Measurements from ENCODE around the gene DCLK2.

DNA sequence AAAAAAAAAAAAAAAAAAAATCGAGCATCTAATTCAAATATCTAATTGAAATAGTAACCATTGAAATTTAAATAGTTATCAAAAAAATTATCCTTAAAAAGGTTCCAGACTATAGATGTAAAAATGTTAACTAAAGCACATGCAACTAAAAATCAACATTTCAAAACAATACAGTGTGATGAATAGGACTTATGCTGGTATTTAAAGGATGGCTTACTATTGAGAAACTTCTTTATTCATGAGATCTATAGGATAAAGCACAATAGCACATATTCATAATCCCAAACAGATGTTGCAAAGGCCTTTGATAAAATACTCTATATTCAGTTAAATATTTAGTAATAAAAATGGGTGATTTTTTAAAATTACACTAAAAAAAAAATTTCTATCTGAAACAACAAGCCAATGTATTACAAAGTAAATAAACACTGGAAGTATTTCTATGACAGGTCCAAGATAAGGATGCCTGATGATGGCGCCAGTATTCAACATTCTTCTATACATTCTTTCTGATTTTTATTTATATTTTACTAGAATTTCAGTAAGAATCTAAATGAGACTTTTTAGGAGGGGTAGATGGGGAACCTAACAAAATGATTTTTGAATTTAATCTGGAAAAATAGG lies 26.3 kb downstream of the DCLK2 start:
- TF ChIP-seq POLR2A (IDR thresholded peaks at IDR 0.05) (no peak), CTCF (IDR thresholded peaks at IDR 0.05) (no peak), POLR2AphosphoS5 (IDR thresholded peaks at IDR 0.05) (no peak)
